Naive B cell (primary cell): ENCODE measurements around the gene TNFRSF13B. TPM values are rescaled to one million over a fixed set of nuclear protein-coding genes. Genes with fewer than 3 reads are reported as not detected.
A peak's percentile ranks its signal among the peaks of the same experiment; 100 is the strongest.

Experiments used
- ATAC-seq, 2 donors: fragments of 150-1000 bp; cut with Tn5 transposase; 2 replicates each; pipeline ENCODE4 v1.10.0; 2021; ENCODE audit warnings: low read depth in 2 of 2, mild to moderate bottlenecking in 2 of 2, moderate library complexity in 2 of 2
- DNase-seq: peaks from one replicate; pipeline ENCODE4 v3.0.0; 2022
- H3K27ac Mint-ChIP-seq, 6 donors: one replicate each; pipeline ENCODE4 v1.8.0; 2020 to 2022; ENCODE audit warnings: mild to moderate bottlenecking in 6 of 6, mixed read lengths in 6 of 6, moderate library complexity in 5 of 6, inconsistent platforms in 2 of 6
- H3K27me3 Mint-ChIP-seq, 3 donors: one replicate each; pipeline ENCODE4 v1.8.0; 2021 to 2022; ENCODE audit warnings: mixed read lengths in 3 of 3, mild to moderate bottlenecking in 1 of 3
- H3K36me3 Mint-ChIP-seq, 2 donors: one replicate each; pipeline ENCODE4 v1.8.0; 2020 to 2022; ENCODE audit warnings: mixed read lengths in 2 of 2, inconsistent platforms in 1 of 2, mild to moderate bottlenecking in 1 of 2
- H3K4me1 Mint-ChIP-seq, 3 donors: one replicate each; pipeline ENCODE4 v1.8.0; 2020 to 2022; ENCODE audit warnings: mixed read lengths in 3 of 3, inconsistent platforms in 1 of 3, mild to moderate bottlenecking in 1 of 3, moderate library complexity in 1 of 3
- H3K4me3 Mint-ChIP-seq, 8 donors: one replicate each; pipeline ENCODE4 v1.8.0; 2020 to 2022; ENCODE audit warnings: mild to moderate bottlenecking in 8 of 8, mixed read lengths in 8 of 8, moderate library complexity in 8 of 8, inconsistent platforms in 2 of 8
- H3K9me3 Mint-ChIP-seq, 7 donors: one replicate each; pipeline ENCODE4 v1.8.0; 2020 to 2022; ENCODE audit warnings: mixed read lengths in 7 of 7, mild to moderate bottlenecking in 5 of 7, inconsistent platforms in 2 of 7, moderate library complexity in 1 of 7
- polyA plus RNA-seq, 6 donors: library from polyadenylated mRNA; unstranded; fragments of 300-500 nt; fragmentation: Illumina TruSeq; gene quantifications; one replicate each; pipeline ENCODE4 v1.2.3, GENCODE V29; 2021; ENCODE audit warnings: low read depth in 6 of 6

TNFRSF13B gene
- polyA plus RNA-seq, 6 donors from 2014 or later, result 4.0 to 17.5 (median 13.3) TPM

- Mint-ChIP-seq H3K9me3 (no peaks in the 10 kb centered on the region), H3K4me1 (no peaks in the 10 kb centered on the region), H3K36me3 (no peaks in the 10 kb centered on the region), H3K27me3 (no peaks in the 10 kb centered on the region), H3K4me3 (no peak overlapping the region), H3K27ac (peak overlapping the region in 2 of 6 donors; percentile 24 to 39)
- DNase-seq, result no peak
- ATAC-seq, result no peak
Observed at GRCh38 chr17:16932611-16933010, 39.3 kb downstream of the TNFRSF13B start.

DNA sequence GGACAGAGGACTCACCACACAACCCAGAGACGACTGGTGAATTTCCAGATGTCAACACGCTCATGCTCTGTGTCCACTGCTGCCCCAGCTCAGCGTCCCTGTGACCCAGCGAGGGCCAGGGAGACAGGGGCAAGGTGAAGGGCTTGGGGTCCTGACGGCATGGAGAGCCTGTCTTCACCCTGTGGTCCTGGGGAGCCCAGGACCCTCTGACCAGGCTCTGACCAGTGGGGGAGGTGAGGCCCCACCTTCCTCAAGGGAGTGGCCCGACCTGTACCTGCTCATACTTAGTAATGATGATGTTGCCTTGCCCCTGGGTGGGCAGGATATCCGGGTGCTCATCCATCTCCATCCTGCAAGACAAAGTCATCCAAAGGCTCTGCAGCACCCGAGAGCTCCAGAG, 39.8 kb downstream of the TNFRSF13B start:
- no peaks in the 10 kb centered on the region for H3K27me3 Mint-ChIP-seq

DNA sequence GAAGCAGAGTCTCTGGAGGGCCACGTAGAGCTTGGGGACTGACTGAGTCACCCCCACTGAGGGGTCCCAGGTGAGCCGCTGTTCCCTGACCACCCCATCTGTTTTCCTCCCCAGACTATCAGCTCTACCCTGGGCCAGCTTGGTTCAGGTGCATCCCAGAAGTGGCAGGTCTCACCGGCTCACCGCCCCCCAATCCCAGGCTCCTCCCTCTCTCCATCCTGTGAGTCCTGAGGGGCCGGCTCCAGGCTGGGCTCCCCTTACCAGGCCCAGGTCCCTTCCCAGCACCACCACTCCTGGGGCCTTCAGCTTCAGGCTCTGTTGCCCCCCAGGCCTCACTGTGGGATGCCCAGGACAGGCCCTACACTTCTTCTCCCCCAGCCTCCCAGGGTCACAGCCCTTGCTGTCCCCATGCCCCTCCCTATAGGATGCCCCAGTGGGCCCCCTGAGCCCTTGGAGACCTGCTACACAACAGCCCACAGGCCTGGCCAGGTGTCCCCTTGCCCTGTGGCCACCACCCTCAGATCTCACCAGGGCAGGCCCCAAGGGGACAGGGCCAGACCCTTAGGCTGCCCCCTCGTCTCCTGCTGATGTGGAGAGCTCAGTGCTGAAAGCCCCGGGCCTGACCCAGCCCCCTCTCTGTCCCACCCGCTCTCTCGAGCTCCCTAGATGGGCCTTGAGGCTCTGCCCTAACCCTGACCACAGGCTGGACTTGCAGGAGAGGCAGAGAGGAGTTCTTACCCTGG, 40.4 kb downstream of the TNFRSF13B start:
- Mint-ChIP-seq H3K4me1 (no peaks in the 10 kb centered on the region), H3K36me3 (no peaks in the 10 kb centered on the region), H3K27ac (peak overlapping the region in 2 of 6 donors; percentile 39 to 42), H3K9me3 (no peaks in the 10 kb centered on the region), H3K4me3 (no peak overlapping the region), H3K27me3 (no peaks in the 10 kb centered on the region)
- ATAC-seq, result no peak
- DNase-seq, result no peak

More for the DNA sequence above, 39.8 kb downstream of the TNFRSF13B start:
- no peak for ATAC-seq
- no peak for DNase-seq
- H3K4me1 Mint-ChIP-seq, result no peaks in the 10 kb centered on the region
- no peak overlapping the region for H3K4me3 Mint-ChIP-seq
- H3K36me3 Mint-ChIP-seq, result no peaks in the 10 kb centered on the region
- peak overlapping the region in 2 of 6 donors; percentile 24 to 39 for H3K27ac Mint-ChIP-seq
- no peaks in the 10 kb centered on the region for H3K9me3 Mint-ChIP-seq

- no peaks in the 10 kb centered on the region for H3K27me3 Mint-ChIP-seq
- H3K36me3 Mint-ChIP-seq, result no peaks in the 10 kb centered on the region
- H3K4me3 Mint-ChIP-seq, result no peak overlapping the region
- H3K4me1 Mint-ChIP-seq, result no peaks in the 10 kb centered on the region
- DNase-seq (no peak), ATAC-seq (no peak)
- H3K9me3 Mint-ChIP-seq, result no peaks in the 10 kb centered on the region
- H3K27ac Mint-ChIP-seq, result peak overlapping the region in 1 of 6 donors; percentile 39
Observed at GRCh38 chr17:16930571-16931317, 41.2 kb downstream of the TNFRSF13B start.

GRCh38 chr17:16929757-16930520, 42.0 kb downstream of the TNFRSF13B start:
- peak overlapping the region in 1 of 8 donors; percentile 60 for H3K4me3 Mint-ChIP-seq
- peaks cover 0 to 2% (median 0%) of the 10 kb centered on the region in 3 donors for H3K4me1 Mint-ChIP-seq
- DNase-seq, result no peak
- H3K9me3 Mint-ChIP-seq, result no peaks in the 10 kb centered on the region
- H3K36me3 Mint-ChIP-seq, result no peaks in the 10 kb centered on the region
- ATAC-seq, result no peak
- peak overlapping the region in 2 of 6 donors; percentile 23 to 73 for H3K27ac Mint-ChIP-seq
- H3K27me3 Mint-ChIP-seq, result no peaks in the 10 kb centered on the region

DNA sequence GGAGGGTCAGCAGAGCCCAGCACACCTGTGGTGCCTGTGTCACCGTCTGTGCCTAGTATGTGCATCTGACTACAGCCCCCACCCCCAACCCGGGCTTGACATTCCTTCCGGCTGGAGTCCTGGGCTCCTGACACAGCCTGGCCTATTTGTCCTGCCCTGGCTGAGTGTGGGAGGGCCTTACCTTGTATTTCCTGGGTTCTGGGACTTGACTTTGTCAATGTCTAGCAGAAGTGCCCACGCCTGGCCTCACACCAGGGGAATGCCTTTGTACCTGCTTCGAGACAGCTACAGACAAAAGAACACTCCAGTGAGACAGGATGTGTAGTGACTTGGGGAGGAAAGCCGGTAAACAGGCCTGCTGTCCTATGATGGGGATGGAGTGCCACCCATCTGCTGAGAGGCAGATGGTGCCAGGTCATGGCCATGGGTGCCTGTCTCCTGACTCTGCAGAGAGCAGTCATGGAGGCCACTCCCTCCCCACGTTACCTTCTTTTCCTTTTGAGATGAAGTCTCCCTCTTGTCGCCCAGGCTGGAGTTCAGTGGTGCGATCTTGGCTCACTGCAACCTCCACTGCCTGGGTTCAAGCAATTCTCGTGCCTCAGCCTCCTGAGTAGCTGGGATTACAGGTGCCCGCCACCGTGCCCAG, 42.8 kb downstream of the TNFRSF13B start:
- DNase-seq (no peak), ATAC-seq (no peak)
- Mint-ChIP-seq H3K4me1 (peaks cover 0 to 4% (median 0%) of the 10 kb centered on the region in 3 donors), H3K4me3 (no peak overlapping the region), H3K9me3 (no peaks in the 10 kb centered on the region), H3K27me3 (no peaks in the 10 kb centered on the region), H3K27ac (peak overlapping the region in 1 of 6 donors; percentile 76), H3K36me3 (no peaks in the 10 kb centered on the region)

DNA sequence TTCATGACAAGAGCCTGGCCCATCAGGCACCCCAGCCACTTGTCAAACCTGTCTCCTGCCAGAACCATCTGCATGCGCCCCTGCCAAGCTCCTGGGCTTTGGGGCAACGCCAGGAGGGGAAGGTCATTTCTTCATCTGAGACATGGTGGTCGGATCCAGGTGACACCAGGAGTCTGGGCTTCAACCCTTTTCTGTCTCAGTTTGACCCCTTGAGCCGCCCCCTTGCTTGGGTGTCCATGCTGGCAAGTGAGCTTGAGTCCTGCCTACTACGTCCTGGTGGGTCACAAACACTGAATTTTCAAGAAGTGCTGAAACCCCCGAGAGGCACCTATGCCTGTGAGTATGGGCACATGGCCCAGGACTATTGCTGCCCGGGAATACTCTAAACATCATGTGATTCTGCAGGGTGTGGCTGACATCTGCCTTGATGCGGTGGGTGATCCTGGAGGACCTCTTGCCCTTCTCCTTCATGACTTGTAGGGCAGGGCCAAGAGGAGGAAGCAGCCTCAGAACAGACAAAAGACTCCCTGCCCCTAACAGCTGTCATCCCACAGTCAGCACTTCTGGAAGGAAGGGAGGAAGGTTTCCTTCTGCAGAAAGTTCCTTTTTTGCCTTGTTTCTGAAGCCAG, 43.4 kb downstream of the TNFRSF13B start:
- no peak for DNase-seq
- no peaks in the 10 kb centered on the region for H3K27me3 Mint-ChIP-seq
- no peaks in the 10 kb centered on the region for H3K9me3 Mint-ChIP-seq
- H3K4me1 Mint-ChIP-seq, result peaks cover 0 to 4% (median 0%) of the 10 kb centered on the region in 3 donors
- H3K27ac Mint-ChIP-seq, result no peak overlapping the region
- no peak overlapping the region for H3K4me3 Mint-ChIP-seq
- H3K36me3 Mint-ChIP-seq, result no peaks in the 10 kb centered on the region
- ATAC-seq, result no peak

DNA sequence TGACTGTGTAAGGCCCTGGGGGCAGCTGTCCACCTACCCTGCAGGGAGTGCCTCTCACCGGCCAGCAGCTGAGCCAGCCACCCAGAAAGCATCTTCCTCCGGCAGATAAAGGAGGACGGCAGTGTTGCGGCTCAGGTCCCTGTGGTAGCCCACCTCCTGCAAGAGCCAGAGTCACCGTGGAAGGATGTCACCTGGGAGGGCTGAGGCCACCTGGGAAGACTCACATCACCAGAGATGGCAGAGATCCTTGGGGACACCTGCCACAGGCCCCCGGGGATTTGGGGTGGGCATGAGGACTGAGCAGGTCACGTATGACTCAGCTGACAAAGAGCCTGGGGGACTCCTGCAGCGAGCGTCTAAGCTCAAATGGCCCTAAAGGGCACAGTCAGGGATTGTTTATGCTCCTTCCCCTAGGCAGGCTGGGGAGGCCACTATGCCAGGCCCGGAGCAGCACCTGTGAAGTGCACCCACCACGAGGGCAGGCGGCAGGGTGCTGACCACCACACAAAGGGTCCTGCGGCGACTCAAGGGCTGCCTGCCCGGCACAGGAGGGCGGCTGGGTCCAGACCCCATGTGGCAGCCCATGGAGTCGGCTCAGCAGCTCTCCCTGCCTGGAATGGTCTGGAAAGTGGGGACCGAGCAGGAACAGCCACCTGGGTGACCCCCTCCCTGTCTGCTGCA, 44.1 kb downstream of the TNFRSF13B start:
- ATAC-seq, result no peak
- H3K27me3 Mint-ChIP-seq, result no peaks in the 10 kb centered on the region
- H3K9me3 Mint-ChIP-seq, result no peaks in the 10 kb centered on the region
- peaks cover 0 to 4% (median under 1%) of the 10 kb centered on the region in 3 donors for H3K4me1 Mint-ChIP-seq
- no peaks in the 10 kb centered on the region for H3K36me3 Mint-ChIP-seq
- peak overlapping the region in 1 of 6 donors; percentile 52 for H3K27ac Mint-ChIP-seq
- no peak for DNase-seq
- no peak overlapping the region for H3K4me3 Mint-ChIP-seq

GRCh38 chr17:16926571-16927451, 45.1 kb downstream of the TNFRSF13B start:
- ATAC-seq, result no peak
- H3K27ac Mint-ChIP-seq, result peak overlapping the region in 1 of 6 donors; percentile 52
- H3K9me3 Mint-ChIP-seq, result no peaks in the 10 kb centered on the region
- no peak overlapping the region for H3K4me3 Mint-ChIP-seq
- no peaks in the 10 kb centered on the region for H3K36me3 Mint-ChIP-seq
- no peaks in the 10 kb centered on the region for H3K27me3 Mint-ChIP-seq
- no peak for DNase-seq
- peaks cover 0 to 4% (median 2%) of the 10 kb centered on the region in 3 donors for H3K4me1 Mint-ChIP-seq

GRCh38 chr17:16926061-16926511, 45.8 kb downstream of the TNFRSF13B start:
- DNase-seq (no peak), ATAC-seq (no peak)
- Mint-ChIP-seq H3K4me3 (no peak overlapping the region), H3K9me3 (no peaks in the 10 kb centered on the region), H3K27ac (no peak overlapping the region), H3K27me3 (no peaks in the 10 kb centered on the region), H3K36me3 (no peaks in the 10 kb centered on the region), H3K4me1 (peaks cover 0 to 4% (median 2%) of the 10 kb centered on the region in 3 donors)

DNA sequence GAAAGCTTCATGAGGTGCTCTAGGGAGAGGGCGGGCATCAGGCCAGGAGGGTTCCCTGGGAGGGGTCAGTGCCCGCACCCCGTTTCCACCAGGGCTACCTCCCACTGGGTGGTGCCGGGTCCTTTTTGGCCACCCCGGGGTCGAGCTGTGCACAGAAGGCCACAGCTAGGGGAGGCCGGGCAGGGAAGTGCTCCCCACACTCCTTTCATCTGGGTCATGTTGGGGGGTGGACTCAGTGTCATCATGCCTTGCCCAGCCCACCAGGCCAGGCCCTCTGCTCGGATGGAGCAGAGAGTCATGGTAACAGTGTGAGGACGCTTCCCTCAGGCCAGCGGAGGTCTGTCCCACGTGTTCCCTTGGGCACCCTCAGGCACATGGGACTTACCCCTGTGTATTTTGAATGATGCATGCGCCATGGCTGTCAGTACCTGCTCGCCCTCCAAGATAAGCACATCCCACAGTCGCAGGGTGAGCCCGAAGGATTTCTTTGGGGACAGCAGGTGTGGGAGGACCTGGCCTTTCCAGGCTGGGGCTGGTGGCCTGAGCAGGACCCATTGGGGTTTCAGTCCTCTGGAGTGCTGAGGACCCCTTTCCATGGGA, 46.4 kb downstream of the TNFRSF13B start:
- Mint-ChIP-seq H3K9me3 (no peaks in the 10 kb centered on the region), H3K4me3 (no peak overlapping the region), H3K27ac (peak overlapping the region in 1 of 6 donors; percentile 60), H3K27me3 (no peaks in the 10 kb centered on the region), H3K36me3 (no peaks in the 10 kb centered on the region), H3K4me1 (peaks cover 0 to 4% (median 2%) of the 10 kb centered on the region in 3 donors)
- no peak for ATAC-seq
- DNase-seq, result no peak
